22Rv1 (cell line): Measurements from ENCODE around the gene BAHCC1.

Source experiments
- H3K27ac ChIP-seq: fragments of 450-650 bp; 2 replicates; pipeline ENCODE4 v1.5.1; 2017
- CTCF ChIP-seq: fragments of 450-650 bp; IDR thresholded peaks from 2 replicates; pipeline ENCODE4 v1.5.1; 2017; ENCODE audit warnings: mild to moderate bottlenecking
- ZFX ChIP-seq: fragments of 450-650 bp; IDR thresholded peaks from 2 replicates; pipeline ENCODE4 v1.6.1; 2017; ENCODE audit warnings: antibody characterized with exemption, borderline replicate concordance

The BAHCC1 gene

GRCh38 chr17:81494626-81495377, 99.5 kb downstream of the BAHCC1 start:
- TF ChIP-seq CTCF (no peak), ZFX (no peak)

GRCh38 chr17:81498953-81499600, 103.8 kb downstream of the BAHCC1 start:
- H3K27ac ChIP-seq = no peak overlapping the region
- TF ChIP-seq ZFX (no peak), CTCF (no peak)

More at GRCh38 chr17:81494626-81495377, 99.5 kb downstream of the BAHCC1 start:
- H3K27ac ChIP-seq = peak overlapping the region; percentile 72

GRCh38 chr17:81499601-81499970, 104.3 kb downstream of the BAHCC1 start:
- TF ChIP-seq CTCF (no peak), ZFX (no peak)
- H3K27ac ChIP-seq = no peak overlapping the region

GRCh38 chr17:81500047-81500446, 104.8 kb downstream of the BAHCC1 start:
- no peak overlapping the region for H3K27ac ChIP-seq
- TF ChIP-seq ZFX (no peak), CTCF (no peak)

GRCh38 chr17:81502471-81503017, 107.3 kb downstream of the BAHCC1 start:
- no peak overlapping the region for H3K27ac ChIP-seq
- no peak for TF ChIP-seq CTCF
- no peak for TF ChIP-seq ZFX

- H3K27ac ChIP-seq = no peak overlapping the region
Measured at GRCh38 chr17:81503619-81504018, 108.4 kb downstream of the BAHCC1 start.

More at GRCh38 chr17:81503619-81504018, 108.4 kb downstream of the BAHCC1 start:
- TF ChIP-seq CTCF (no peak), ZFX (no peak)
